Fibroblast of mammary gland (primary cell): ENCODE measurements around the gene TIGAR.

ENCODE experiments used
- DNase-seq: peaks from one replicate; pipeline ENCODE4 v3.0.0-alpha.2; 2010; ENCODE audit warnings: low read depth
- H3K4me3 ChIP-seq: 2 replicates; pipeline ENCODE4 v1.5.1; 2011; ENCODE audit warnings: low read depth, mild to moderate bottlenecking, low read length, moderate library complexity; ENCODE audit not compliant: control insufficient read depth
- CTCF ChIP-seq: conservative IDR thresholded peaks from 2 replicates; pipeline ENCODE4 v1.5.1; 2011; ENCODE audit warnings: low read depth, low read length, inconsistent platforms; ENCODE audit not compliant: control insufficient read depth, insufficient read depth

Gene TIGAR

GRCh38 chr12:4307593-4308333, 13.2 kb upstream of the TIGAR start:
- peak; percentile 76 for DNase-seq
- TF ChIP-seq CTCF, result peak; percentile 67
- no peak overlapping the region for H3K4me3 ChIP-seq

- DNase-seq, result no peak
- H3K4me3 ChIP-seq, result no peak overlapping the region
- TF ChIP-seq CTCF, result no peak
Measured at GRCh38 chr12:4308334-4308950, 12.6 kb upstream of the TIGAR start.

GRCh38 chr12:4311776-4312175, 9.2 kb upstream of the TIGAR start:
- TF ChIP-seq CTCF, result no peak
- no peak for DNase-seq
- H3K4me3 ChIP-seq, result no peak overlapping the region

GRCh38 chr12:4312251-4312650, 8.8 kb upstream of the TIGAR start:
- TF ChIP-seq CTCF, result no peak
- no peak for DNase-seq
- H3K4me3 ChIP-seq, result no peak overlapping the region

GRCh38 chr12:4320497-4320852, 538 bp upstream of the TIGAR start:
- H3K4me3 ChIP-seq, result peak overlapping the region; percentile 71
- no peak for DNase-seq
- TF ChIP-seq CTCF, result no peak

- H3K4me3 ChIP-seq, result no peak overlapping the region
- no peak for TF ChIP-seq CTCF
- no peak for DNase-seq
Measured at GRCh38 chr12:4322726-4323125, 1.7 kb downstream of the TIGAR start.
